IMR-90 (cell line): ENCODE measurements around the gene MRPS10.

Source experiments
- BHLHE40 ChIP-seq: fragments of 150-350 bp; IDR thresholded peaks from 2 replicates; pipeline ENCODE4 v1.6.1; 2016; ENCODE audit warnings: mild to moderate bottlenecking, low read depth, low read length
- CTCF ChIP-seq: conservative IDR thresholded peaks from 2 replicates; pipeline ENCODE4 v1.5.1; 2012; ENCODE audit warnings: mild to moderate bottlenecking, low read depth, low read length, improper control_type of control experiment
- ELK1 ChIP-seq: fragments of 150-350 bp; IDR thresholded peaks from 2 replicates; pipeline ENCODE4 v1.6.1; 2016; ENCODE audit warnings: low read depth, mild to moderate bottlenecking, low read length, moderate library complexity, borderline replicate concordance
- POLR2A ChIP-seq: IDR thresholded peaks from 2 replicates; pipeline ENCODE4 v1.6.1; 2012; ENCODE audit warnings: mild to moderate bottlenecking, low read depth, low read length
- RCOR1 ChIP-seq: IDR thresholded peaks from 2 replicates; pipeline ENCODE4 v1.6.1; 2012; ENCODE audit warnings: mild to moderate bottlenecking, low read length, improper control_type of control experiment; ENCODE audit not compliant: insufficient replicate concordance
- RFX5 ChIP-seq: IDR thresholded peaks from 2 replicates; pipeline ENCODE4 v1.8.0; 2012; ENCODE audit warnings: low read depth, mild to moderate bottlenecking, low read length, moderate library complexity

GRCh38 chr6:42176981-42177380 is 40.7 kb downstream of the MRPS10 start:
- TF ChIP-seq CTCF = no peak
- TF ChIP-seq RFX5 = no peak
- no peak for TF ChIP-seq RCOR1
- TF ChIP-seq POLR2A = no peak
- TF ChIP-seq ELK1 = no peak
- TF ChIP-seq BHLHE40 = no peak
